ENCODE measurements around the gene MED13L.

MED13L gene

GRCh38 chr12:116204785-116205184 lies 72.7 kb downstream of the MED13L start:
- DNase-seq (ENCODE audit: low read depth): no peak
- no peak overlapping the region for H3K4me3 ChIP-seq (replicated peaks; ENCODE audit: low read depth, low read length)
- TF ChIP-seq, protein P1, sequence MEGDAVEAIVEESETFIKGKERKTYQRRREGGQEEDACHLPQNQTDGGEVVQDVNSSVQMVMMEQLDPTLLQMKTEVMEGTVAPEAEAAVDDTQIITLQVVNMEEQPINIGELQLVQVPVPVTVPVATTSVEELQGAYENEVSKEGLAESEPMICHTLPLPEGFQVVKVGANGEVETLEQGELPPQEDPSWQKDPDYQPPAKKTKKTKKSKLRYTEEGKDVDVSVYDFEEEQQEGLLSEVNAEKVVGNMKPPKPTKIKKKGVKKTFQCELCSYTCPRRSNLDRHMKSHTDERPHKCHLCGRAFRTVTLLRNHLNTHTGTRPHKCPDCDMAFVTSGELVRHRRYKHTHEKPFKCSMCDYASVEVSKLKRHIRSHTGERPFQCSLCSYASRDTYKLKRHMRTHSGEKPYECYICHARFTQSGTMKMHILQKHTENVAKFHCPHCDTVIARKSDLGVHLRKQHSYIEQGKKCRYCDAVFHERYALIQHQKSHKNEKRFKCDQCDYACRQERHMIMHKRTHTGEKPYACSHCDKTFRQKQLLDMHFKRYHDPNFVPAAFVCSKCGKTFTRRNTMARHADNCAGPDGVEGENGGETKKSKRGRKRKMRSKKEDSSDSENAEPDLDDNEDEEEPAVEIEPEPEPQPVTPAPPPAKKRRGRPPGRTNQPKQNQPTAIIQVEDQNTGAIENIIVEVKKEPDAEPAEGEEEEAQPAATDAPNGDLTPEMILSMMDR (IDR thresholded peaks at IDR 0.05; ENCODE audit: low read length, missing control alignments): no peak

- DNase-seq (ENCODE audit: low read depth): no peak
- no peak overlapping the region for H3K4me3 ChIP-seq (replicated peaks; ENCODE audit: low read depth, low read length)
- TF ChIP-seq, protein P1 (IDR thresholded peaks at IDR 0.05; ENCODE audit: low read length, missing control alignments): no peak
Measured at GRCh38 chr12:116204169-116204568, 73.3 kb downstream of the MED13L start.

- TF ChIP-seq, protein P1 (IDR thresholded peaks at IDR 0.05; ENCODE audit: low read length, missing control alignments): peak; percentile 2
- no peak for DNase-seq (ENCODE audit: low read depth)
- H3K4me3 ChIP-seq (replicated peaks; ENCODE audit: low read depth, low read length): no peak overlapping the region
Measured at GRCh38 chr12:116202940-116203339, 74.6 kb downstream of the MED13L start.

DNA sequence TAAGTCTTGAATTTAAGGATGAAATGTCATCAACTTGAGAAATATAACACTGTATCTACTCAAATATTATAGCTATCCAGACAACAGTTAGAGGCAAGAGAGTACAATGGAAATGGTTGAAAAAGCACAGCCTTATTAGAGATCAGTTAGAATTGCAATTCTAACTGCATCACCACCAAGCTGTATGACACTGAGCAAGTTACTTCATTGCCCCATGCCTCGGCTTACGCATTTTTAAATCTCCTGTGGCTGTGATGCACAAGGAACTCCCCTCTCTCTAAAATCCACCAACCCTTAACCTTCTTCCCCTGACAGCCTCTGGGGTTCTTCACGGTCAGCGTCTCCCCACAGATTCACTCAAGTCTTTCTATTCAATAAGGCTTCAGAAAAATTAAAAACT lies 75.1 kb downstream of the MED13L start:
- no peak for DNase-seq (ENCODE audit: low read depth)
- TF ChIP-seq, protein P1 (IDR thresholded peaks at IDR 0.05; ENCODE audit: low read length, missing control alignments): no peak
- H3K4me3 ChIP-seq (replicated peaks; ENCODE audit: low read depth, low read length): no peak overlapping the region

DNA sequence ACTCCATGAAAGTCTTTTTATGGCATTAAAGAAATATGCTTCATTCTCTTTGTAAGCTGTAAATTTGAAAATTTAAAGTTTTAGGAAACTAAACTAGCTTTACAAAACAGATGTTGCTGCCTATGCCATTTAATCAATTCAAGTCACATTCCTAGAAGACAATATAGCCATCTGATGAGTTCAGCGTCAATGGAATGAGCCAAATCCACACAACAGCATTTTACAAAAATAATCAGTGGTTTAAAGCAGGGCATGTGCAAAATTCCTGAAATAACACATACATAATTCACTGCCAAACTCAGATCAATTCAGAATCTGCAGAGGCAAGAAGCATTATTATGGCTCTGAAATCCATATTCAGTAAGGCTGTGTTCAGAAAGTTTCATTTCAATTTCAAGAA lies 75.6 kb downstream of the MED13L start:
- TF ChIP-seq, protein P1 (IDR thresholded peaks at IDR 0.05; ENCODE audit: low read length, missing control alignments): no peak
- H3K4me3 ChIP-seq (replicated peaks; ENCODE audit: low read depth, low read length): no peak overlapping the region
- DNase-seq (ENCODE audit: low read depth): no peak

GRCh38 chr12:116201359-116201758 lies 76.1 kb downstream of the MED13L start:
- DNase-seq (ENCODE audit: low read depth): no peak
- TF ChIP-seq, protein P1 (IDR thresholded peaks at IDR 0.05; ENCODE audit: low read length, missing control alignments): no peak
- no peak overlapping the region for H3K4me3 ChIP-seq (replicated peaks; ENCODE audit: low read depth, low read length)

DNA sequence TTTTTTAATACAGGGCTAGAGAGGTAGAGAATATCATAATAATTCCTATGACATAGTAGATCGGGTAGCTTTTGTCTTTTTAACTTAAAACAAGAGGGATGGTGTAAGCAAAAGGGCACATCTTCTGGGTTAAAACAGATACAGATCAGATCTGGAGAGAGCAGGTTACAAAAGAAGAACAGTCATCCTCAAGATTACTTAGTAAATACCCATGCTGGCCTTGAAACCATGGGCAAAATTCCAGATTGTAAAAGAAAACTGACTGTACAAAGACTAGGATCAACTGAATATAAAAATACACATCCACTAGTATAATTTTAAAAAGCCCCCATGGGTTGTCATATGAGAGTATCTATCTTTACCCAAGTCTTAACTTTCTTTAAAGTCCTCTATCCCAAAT lies 76.7 kb downstream of the MED13L start:
- DNase-seq (ENCODE audit: low read depth): no peak
- TF ChIP-seq, protein P1 (IDR thresholded peaks at IDR 0.05; ENCODE audit: low read length, missing control alignments): no peak

More for the DNA sequence above, 76.7 kb downstream of the MED13L start:
- no peak overlapping the region for H3K4me3 ChIP-seq (replicated peaks; ENCODE audit: low read depth, low read length)
